HEK293 (cell line): ENCODE data around the gene C3orf49.

Experiments used
- CTCF ChIP-seq: fragments of 450-650 bp; formaldehyde crosslinking; IDR thresholded peaks from 2 replicates; pipeline ENCODE4 v1.5.1; 2016; ENCODE audit warnings: missing biosample characterization, missing genetic modification characterization
- ZNF311 ChIP-seq: fragments of 450-650 bp; formaldehyde crosslinking; IDR thresholded peaks from 2 replicates; pipeline ENCODE4 v1.5.1; 2017; ENCODE audit warnings: missing biosample characterization, missing genetic modification characterization, borderline replicate concordance
- ZNF529 ChIP-seq: fragments of 450-650 bp; formaldehyde crosslinking; IDR thresholded peaks from 2 replicates; pipeline ENCODE4 v1.5.1; 2017; ENCODE audit warnings: missing genetic modification characterization, missing biosample characterization; ENCODE audit not compliant: insufficient replicate concordance
- ZNF571 ChIP-seq: fragments of 450-650 bp; formaldehyde crosslinking; IDR thresholded peaks from 2 replicates; pipeline ENCODE4 v1.5.0; 2017; ENCODE audit warnings: missing biosample characterization, missing genetic modification characterization
- ZNF776 ChIP-seq: fragments of 450-650 bp; formaldehyde crosslinking; IDR thresholded peaks from 2 replicates; pipeline ENCODE4 v1.5.0; 2017; ENCODE audit warnings: missing biosample characterization, missing genetic modification characterization, borderline replicate concordance
- TF ChIP-seq, protein P1 (sequence below): fragments of 450-650 bp; formaldehyde crosslinking; IDR thresholded peaks from 2 replicates; pipeline ENCODE4 v1.5.1; 2016; ENCODE audit warnings: missing biosample characterization, missing genetic modification characterization

- TF ChIP-seq CTCF (tag by site-specific recombination) (no peak), ZNF529 (tag by site-specific recombination) (no peak), ZNF311 (tag by site-specific recombination) (no peak), ZNF571 (tag by site-specific recombination) (no peak), ZNF776 (tag by site-specific recombination) (no peak)
- TF ChIP-seq, protein P1, sequence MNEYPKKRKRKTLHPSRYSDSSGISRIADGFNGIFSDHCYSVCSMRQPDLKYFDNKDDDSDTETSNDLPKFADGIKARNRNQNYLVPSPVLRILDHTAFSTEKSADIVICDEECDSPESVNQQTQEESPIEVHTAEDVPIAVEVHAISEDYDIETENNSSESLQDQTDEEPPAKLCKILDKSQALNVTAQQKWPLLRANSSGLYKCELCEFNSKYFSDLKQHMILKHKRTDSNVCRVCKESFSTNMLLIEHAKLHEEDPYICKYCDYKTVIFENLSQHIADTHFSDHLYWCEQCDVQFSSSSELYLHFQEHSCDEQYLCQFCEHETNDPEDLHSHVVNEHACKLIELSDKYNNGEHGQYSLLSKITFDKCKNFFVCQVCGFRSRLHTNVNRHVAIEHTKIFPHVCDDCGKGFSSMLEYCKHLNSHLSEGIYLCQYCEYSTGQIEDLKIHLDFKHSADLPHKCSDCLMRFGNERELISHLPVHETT (tag by site-specific recombination): no peak
These were observed 20.1 kb upstream of the C3orf49 start for GRCh38 chr3:63798949-63799348.
